NCI-H510A (cell line): ENCODE results near the gene ZMYM2.

Experiments
- DNase-seq: peaks from one replicate; lab custom pipeline; 2025; lab: John Stamatoyannopoulos, UW

ZMYM2 gene

GRCh38 chr13:20105161-20105689 is 146.7 kb downstream of the ZMYM2 start:
- DNase-seq, result no peak

DNA sequence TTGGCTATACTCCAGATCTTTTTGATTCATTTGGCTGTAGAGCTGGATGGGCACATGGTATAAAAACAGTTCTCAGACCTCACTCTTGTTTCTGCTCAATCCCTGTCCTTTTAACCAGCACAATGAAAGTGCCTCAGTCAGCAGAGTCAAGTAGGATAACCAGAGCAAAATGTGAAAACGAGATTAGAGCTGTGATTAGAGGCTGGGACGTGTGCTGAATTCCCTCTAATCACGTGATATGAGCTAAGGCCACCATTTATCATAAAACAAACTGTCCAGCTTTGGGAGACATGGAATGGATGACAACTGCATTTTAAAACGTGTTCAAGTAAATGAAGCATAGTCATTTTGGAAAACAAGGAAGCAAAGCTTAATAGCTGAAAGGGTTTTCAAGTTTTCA is 148.2 kb downstream of the ZMYM2 start:
- no peak for DNase-seq

DNA sequence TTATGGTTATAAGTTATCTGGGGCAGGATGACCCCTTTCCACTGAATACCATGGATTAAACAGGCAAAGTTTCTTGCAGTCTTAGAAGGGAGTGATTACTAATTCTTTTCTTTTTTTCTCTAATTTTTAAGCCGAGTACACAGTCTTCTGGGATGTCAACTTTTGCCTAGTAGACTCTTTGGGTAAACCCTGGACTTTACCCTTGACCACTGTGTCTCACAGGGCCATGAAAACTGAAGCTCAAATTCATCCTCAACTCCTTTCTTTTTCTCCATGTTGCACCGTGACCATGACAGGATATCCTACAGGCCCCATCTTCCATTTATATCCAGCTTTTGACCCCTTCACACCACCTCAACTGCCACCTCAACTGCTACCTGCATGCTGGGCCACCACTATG is 150.5 kb downstream of the ZMYM2 start:
- DNase-seq, result no peak

DNA sequence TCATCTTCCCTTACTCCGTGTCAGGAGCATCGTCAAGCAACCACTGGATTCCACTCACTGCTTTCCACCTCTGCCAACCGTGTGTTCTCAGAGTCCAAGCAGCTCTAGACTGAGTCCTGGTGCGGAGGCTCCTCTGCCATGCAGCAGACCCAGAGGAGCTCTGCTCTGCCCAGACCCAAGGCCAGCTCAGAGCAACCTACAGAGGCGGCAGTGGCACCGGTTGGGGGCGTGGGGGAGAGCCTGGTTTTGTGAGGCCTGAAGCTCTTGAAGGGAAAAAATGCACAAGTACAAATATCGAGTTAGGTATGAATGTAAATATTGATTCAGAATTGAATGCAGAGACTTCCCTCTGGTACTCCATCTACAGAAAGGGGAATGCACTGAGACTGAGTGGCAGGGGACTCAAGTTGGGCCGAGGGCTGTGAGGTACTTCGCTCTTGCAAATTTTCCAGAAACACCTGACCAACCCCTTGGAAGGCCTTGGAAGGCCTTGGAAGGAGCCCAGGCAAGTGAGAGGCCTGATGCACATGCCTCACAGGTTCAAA is 155.6 kb downstream of the ZMYM2 start:
- DNase-seq, result no peak

DNA sequence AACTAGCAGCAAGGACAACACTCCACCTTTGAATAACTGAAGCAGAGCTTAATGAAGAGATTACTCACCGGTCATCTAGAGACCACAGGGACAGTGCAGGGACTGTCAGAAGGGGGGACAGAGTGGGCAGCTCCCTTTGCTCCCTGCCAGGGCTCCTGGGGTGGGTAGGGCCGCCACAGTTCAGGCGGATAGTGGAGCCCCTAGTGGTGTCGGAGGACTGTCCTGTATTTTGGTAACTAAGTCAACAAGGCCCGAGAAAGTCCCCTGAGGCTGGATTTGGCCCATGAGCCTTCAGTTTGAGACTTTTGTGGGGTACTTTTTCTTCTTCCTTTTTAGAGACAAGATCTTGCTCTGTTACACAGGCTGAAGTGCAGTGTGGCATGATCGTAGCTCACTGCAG is 157.7 kb downstream of the ZMYM2 start:
- DNase-seq, result no peak

GRCh38 chr13:20118268-20119140 is 160.0 kb downstream of the ZMYM2 start:
- no peak for DNase-seq

DNA sequence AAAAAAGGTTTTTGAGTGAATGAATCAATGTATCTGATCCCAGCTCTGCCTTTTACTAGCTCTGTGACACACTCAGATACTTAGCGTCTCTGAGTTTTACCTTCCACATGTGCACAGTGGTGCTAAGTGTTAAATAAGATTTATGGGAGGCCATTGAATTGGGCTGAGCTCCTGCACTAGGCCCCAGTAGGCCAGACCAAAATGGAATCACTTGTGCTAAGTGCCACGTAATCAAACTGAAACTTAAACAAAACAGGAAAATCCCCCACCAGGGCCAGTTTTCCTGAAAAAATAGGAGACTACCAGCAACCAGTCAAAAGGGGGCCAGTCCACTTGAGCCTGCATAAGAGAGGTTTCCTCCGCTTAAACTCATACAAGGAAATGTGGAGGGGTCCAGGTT is 161.4 kb downstream of the ZMYM2 start:
- DNase-seq, result no peak

DNA sequence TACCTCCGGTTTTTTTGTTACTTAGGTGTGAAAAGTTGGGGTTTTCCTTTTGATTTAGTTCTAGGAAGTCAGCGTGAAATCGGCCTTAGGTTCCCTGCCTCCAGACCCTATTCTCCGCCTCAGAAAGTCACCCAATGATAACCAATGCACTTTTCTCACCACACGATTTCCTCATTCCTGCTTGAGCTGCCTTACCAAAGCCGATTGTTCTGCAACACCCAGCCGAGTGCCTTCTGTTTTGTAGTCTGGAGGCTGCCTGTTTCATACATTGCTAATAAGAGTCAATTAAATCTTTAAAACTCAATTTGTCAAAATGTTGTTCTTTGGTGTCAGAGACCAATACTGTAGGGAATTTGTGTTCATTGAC is 162.6 kb downstream of the ZMYM2 start:
- no peak for DNase-seq

DNA sequence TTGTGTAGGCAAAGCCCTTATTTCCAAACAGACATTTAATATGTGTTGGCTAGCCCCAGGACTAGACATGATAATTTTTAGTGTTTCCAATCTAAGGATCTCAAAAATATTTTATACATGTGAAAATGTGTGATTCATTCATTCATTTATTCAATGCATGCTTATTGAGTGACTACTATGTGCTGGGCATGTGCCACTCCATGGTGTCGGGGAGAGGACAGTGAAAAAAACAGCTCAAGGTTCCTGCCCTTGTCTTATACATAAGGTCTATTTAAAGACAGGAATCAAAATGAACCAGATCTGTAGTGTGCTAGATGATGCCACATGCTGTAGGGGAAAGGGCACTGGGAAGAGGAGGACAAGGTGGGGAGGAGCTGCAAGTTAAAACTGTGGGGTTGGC is 165.8 kb downstream of the ZMYM2 start:
- DNase-seq, result no peak

DNA sequence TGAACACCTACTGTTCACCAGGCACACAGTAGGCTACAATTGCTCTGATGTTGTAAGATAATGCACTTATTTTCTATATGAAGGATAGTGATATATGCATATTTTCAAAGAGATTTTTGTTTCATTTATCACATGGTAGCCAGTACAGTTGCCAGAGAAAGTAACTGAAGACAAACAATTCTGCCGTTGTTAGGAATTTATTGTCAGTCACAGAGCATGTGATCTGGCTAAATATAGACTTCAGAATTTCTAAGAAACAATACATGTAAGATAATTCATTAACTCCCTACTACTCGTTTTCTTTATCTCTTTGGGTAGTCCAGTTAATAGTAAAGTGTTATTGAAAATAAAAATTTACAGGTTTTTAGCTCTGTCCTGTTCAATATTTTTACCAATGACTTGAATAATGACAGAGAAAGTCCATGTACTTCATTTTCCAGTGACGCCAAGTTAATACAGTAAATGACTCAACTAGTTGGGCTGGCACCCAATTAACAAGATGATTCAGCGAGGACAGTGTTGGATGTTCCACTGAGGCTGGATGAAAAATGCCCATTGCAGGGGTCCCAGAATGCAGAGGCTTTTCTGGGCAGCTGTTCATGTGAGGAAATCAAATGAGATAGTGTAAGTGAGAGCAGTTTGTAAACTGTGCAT is 166.7 kb downstream of the ZMYM2 start:
- DNase-seq, result no peak

DNA sequence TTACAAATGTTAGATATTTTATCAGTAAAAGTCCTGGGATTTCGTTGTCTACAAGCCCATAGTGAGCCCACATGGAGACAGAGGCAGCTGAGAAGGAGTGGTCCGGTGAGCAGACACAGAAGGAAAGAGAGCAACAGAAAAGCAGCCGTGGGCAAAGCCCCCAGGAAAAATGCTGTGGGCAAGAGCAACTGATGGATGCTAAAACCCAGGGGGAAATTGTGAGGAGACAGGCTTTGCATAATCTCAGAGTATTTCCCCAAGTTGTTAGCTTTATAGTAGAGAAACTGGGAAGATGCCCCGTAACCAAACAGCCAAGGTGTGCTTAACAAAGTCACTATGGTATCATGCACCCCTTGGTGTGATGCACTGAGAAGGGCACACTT is 167.2 kb downstream of the ZMYM2 start:
- no peak for DNase-seq

DNA sequence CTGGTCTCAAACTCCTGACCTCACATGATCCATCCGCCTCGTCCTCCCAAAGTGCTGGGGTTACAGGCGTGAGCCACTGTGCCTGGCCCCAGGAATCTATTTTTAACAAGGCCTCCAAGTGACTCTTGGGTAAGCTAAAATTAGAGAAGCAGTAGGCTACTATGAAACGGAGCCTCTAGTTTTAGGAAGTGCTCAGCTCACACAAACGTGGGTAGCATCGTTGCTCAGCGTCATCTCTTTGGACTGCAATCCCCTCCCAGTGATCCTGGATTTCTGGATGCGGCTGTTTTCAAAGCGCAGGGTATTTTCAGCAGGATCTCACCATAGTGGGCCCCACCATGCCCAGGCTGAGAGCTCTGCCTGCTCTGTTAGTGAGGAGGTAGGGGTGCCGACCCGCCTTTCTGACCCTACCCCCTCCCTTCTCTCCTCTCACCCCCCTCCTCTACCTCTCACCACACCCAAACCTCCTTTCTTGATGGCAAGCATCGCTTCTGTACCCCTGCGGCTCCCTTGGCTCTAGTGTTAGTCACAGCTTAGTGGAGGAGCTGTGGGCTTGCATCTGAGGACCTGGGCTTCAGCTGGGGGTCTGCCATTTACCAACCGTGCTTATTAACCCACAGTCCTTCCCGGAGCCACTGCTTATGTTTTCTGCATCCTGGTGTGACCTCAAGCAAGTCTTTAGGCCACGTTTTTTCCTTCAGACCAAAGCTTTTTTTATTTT is 168.2 kb downstream of the ZMYM2 start:
- DNase-seq, result no peak

DNA sequence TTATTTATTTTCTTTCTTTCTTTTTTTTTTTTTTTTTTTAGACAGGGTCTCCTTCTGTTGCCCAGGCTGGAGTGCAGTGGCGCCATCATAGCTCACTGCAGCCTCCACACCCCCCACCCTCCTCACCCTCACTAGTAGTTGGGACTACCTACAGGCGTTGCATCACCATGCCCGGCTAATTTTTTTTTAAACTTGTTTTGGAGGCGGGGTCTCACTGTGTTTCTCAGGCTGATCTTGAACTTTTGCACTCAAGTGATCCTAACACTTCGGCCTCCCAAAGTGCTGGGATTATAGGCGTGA is 168.7 kb downstream of the ZMYM2 start:
- no peak for DNase-seq

DNA sequence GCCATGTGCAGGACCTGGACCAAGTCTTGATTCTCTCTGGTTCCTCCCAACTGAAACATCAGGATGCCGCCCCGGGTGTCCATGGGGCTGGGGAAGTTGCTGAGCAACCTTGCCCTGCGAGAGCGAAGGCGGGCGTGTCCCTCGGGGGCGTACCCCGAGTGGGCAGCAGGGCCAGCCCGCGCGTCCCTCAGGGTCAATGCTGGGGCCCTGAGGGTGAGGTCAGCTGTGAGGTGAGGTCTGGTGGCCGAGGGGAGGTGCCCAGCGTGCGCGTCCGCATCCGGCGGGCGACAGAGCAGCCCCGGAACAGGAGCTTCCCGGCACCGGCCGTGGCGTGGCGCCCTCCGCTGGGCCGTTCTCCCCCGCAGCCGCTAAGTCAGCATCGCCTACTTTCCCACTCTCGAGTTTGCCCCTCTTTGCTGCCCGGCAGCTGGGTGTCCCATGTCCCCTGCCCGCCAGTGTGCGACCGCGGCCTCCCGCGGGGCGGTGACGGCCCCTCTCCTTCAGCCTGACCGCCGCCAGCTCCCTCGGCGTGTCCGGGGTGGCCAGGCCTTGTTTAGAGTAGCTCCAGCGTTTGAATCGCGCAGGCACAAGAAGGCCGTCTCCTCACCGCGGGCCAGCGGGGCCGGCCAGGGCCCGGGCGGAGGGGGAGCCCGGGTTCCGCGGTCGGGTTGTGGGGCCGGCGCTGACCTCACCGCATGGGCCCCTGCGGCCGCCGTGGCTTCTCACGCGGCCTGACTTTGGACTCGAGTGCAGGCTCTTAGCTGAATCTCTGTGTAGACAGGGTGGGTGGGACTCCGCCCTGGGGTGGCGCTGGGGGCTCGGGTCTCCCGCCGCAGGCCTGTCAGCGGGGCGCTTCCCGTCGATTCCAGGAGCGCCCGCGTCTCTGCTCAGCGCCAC is 169.3 kb downstream of the ZMYM2 start:
- DNase-seq, result no peak

GRCh38 chr13:20128459-20128931 is 170.0 kb downstream of the ZMYM2 start:
- no peak for DNase-seq

GRCh38 chr13:20129076-20129475 is 170.5 kb downstream of the ZMYM2 start:
- no peak for DNase-seq

- DNase-seq, result no peak
Observed at GRCh38 chr13:20130012-20130411, 171.5 kb downstream of the ZMYM2 start.

DNA sequence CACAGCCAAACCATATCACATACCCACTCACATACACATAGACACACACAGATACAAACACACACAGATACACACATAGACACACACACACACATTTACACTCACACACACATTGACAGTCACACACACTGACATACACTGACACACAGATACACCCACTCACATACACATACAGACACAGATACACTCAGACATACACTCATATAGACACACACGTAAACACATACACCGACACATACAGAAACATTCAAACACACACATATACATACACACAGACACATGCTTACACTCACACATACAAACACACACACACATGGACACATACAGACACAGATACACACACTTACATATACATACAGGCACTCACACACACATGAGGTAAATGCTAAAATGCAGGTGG is 172.1 kb downstream of the ZMYM2 start:
- no peak for DNase-seq

GRCh38 chr13:20131057-20131832 is 172.7 kb downstream of the ZMYM2 start:
- DNase-seq, result no peak

DNA sequence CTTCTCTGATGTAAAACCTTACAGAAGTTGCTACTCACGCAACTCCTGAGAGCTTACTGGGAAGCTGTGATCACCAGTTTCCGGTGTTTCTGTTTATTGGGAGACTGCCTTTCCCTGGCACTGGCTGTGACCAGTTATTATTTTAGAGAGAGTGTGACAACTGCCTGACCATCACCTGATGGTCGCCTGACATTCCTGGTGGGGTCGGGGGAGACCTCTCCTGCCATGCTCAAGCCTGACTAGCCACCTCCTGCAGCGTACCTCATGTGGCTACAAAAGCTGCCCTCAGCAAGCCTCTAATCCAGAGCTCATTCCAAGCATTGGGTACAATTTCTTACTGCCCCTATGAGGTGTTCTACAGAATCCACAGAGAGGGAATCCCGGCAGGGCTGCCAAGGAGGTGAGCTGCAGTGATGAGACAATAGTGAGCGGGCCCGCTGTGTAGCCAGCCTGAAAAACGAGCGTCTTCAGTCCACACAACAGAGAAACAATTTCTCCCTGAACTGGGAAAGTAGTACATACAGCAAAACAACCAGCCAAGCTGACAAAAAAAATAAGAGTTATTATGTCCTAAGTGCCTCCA is 173.6 kb downstream of the ZMYM2 start:
- DNase-seq, result no peak
